Measurements from ENCODE around the gene PRKG1. TPM values are rescaled to one million over a fixed set of nuclear protein-coding genes. Genes with fewer than 3 reads are reported as not detected.

PRKG1 gene
- total RNA-seq, 1 experiment from 2014 or later: 0.21 TPM

DNA sequence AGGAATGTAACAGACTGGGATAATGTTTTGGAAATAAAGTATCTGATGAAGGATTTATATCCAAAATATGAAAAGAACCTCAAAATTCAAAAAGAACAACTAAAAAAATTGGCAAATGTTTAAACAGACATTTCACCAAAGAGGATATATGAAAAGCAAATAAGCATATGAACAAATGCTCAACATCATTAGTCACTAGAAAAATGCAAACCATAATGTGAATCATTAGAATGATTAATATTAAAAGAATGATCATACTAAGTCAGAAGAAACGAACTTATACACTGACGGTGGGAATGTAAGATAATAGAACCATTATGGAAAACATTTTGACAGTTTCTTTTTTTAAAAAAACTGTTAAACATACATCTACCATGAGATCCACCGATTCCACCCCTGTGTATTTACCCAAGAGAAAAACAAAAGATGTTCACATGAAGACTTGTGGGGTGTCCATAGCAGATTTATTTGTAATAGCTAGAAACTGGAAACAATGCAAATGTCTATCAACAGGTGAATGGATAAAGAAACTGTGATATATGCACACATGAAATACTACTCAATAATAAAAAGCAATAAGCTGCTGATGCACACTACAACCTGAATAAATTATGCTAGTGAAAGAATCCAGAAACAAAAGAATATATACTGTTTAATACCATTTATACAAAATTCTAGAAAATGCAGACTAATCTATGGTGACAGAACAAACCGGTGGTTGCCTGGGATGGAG, 35.7 kb downstream of the PRKG1 start:
- peaks cover 18% of the 10 kb centered on the region for H3K4me1 Mint-ChIP-seq (ENCODE audit: low read depth, unreplicated experiment)
- no peaks in the 10 kb centered on the region for H3K27me3 Mint-ChIP-seq (ENCODE audit: unreplicated experiment)
- no peak for DNase-seq
- no peak overlapping the region for H3K27ac Mint-ChIP-seq (ENCODE audit: unreplicated experiment)
- no TSS peak for BruUV-seq (replicated peaks)
- no peak overlapping the region for H3K4me3 Mint-ChIP-seq (ENCODE audit: low read depth, unreplicated experiment)
- CTCF ChIA-PET: no interaction called here
- TF ChIP-seq CTCF (IDR thresholded peaks at IDR 0.05; ENCODE audit: unreplicated experiment): no peak
- intact Hi-C loops (cut with micrococcal nuclease; ENCODE audit: unreplicated experiment): no loop called here
- no peaks in the 10 kb centered on the region for H3K36me3 Mint-ChIP-seq (ENCODE audit: insufficient read depth, unreplicated experiment)
- no peaks in the 10 kb centered on the region for H3K9me3 Mint-ChIP-seq (ENCODE audit: low read depth, unreplicated experiment)

DNA sequence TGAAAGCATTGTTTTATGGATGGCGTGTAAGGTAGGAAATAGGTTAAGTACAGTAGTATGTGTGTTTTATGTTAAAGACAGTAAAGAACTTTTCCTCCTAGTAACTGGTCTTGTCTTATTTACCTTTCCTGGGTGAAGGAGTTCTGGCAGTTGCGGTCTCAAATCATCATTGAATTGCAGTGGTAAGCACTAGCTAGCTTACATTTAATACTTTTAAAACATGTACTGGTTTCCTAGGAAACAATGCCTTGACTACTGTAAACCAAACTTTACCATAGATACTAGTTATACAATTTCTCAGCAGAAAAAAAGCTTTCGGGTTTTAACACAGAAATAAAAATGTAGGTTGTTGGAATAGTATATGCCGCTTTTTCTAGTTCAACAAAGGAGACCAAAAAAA, 37.7 kb downstream of the PRKG1 start:
- H3K27me3 Mint-ChIP-seq (ENCODE audit: unreplicated experiment): peaks cover 20% of the 10 kb centered on the region
- intact Hi-C loops (cut with micrococcal nuclease; ENCODE audit: unreplicated experiment): no loop called here
- BruUV-seq (replicated peaks): no TSS peak
- H3K27ac Mint-ChIP-seq (ENCODE audit: unreplicated experiment): no peak overlapping the region
- no peak for DNase-seq
- CTCF ChIA-PET: no interaction called here
- no peaks in the 10 kb centered on the region for H3K36me3 Mint-ChIP-seq (ENCODE audit: insufficient read depth, unreplicated experiment)
- no peaks in the 10 kb centered on the region for H3K9me3 Mint-ChIP-seq (ENCODE audit: low read depth, unreplicated experiment)
- TF ChIP-seq CTCF (IDR thresholded peaks at IDR 0.05; ENCODE audit: unreplicated experiment): no peak
- H3K4me3 Mint-ChIP-seq (ENCODE audit: low read depth, unreplicated experiment): no peak overlapping the region
- H3K4me1 Mint-ChIP-seq (ENCODE audit: low read depth, unreplicated experiment): peaks cover 18% of the 10 kb centered on the region

- intact Hi-C loops (cut with micrococcal nuclease; ENCODE audit: unreplicated experiment): no loop called here
- H3K27me3 Mint-ChIP-seq (ENCODE audit: unreplicated experiment): peaks cover 21% of the 10 kb centered on the region
- no peak overlapping the region for H3K27ac Mint-ChIP-seq (ENCODE audit: unreplicated experiment)
- H3K36me3 Mint-ChIP-seq (ENCODE audit: insufficient read depth, unreplicated experiment): no peaks in the 10 kb centered on the region
- no peak overlapping the region for H3K4me3 Mint-ChIP-seq (ENCODE audit: low read depth, unreplicated experiment)
- no TSS peak for BruUV-seq (replicated peaks)
- CTCF ChIA-PET: no interaction called here
- peaks cover 18% of the 10 kb centered on the region for H3K4me1 Mint-ChIP-seq (ENCODE audit: low read depth, unreplicated experiment)
- DNase-seq: no peak
- no peaks in the 10 kb centered on the region for H3K9me3 Mint-ChIP-seq (ENCODE audit: low read depth, unreplicated experiment)
- no peak for TF ChIP-seq CTCF (IDR thresholded peaks at IDR 0.05; ENCODE audit: unreplicated experiment)
Measured at GRCh38 chr10:51113007-51113406, 38.7 kb downstream of the PRKG1 start.

DNA sequence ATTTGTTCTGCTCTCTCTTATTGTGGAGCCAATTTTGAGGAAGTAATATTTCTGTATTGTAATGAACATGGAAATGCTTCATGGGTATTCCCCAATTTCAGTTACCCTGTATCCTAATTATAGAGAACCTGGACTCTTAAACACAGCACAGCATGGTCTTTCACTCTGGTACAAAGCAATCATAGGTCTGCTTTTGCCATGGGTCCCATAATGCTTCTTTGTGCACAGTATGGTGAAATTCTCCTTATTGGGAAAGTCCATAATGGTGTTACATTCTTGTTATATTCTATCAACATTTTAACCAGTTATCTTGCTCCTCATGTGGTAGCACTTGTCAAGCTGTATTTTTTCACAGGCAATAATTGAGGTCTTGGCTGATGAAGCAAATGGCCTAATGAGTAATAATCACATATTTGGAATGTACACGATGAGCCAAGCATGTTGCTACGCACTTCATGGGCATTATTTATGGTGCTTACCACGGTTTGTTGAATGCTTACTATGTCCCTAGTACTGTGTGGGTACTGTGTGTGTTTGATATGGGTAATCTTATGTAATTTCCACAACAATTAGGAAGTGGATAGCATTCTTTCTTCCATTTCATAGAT, 42.9 kb downstream of the PRKG1 start:
- Mint-ChIP-seq H3K27me3 (ENCODE audit: unreplicated experiment) (peaks cover 21% of the 10 kb centered on the region), H3K4me3 (ENCODE audit: low read depth, unreplicated experiment) (no peak overlapping the region), H3K4me1 (ENCODE audit: low read depth, unreplicated experiment) (no peaks in the 10 kb centered on the region), H3K27ac (ENCODE audit: unreplicated experiment) (no peak overlapping the region), H3K9me3 (ENCODE audit: low read depth, unreplicated experiment) (no peaks in the 10 kb centered on the region), H3K36me3 (ENCODE audit: insufficient read depth, unreplicated experiment) (no peaks in the 10 kb centered on the region)
- CTCF ChIA-PET: no interaction called here
- intact Hi-C loops (cut with micrococcal nuclease; ENCODE audit: unreplicated experiment): no loop called here
- DNase-seq: no peak
- TF ChIP-seq CTCF (IDR thresholded peaks at IDR 0.05; ENCODE audit: unreplicated experiment): no peak
- no TSS peak for BruUV-seq (replicated peaks)
